ENCODE data around the gene MBP. TPM values are rescaled to one million over a fixed set of nuclear protein-coding genes. Genes with fewer than 3 reads are reported as not detected.

The MBP gene
- total RNA-seq (2014; rRNA removed; shearing (Covaris generic)): 9.5 and 15.6 TPM in 2 replicates

- DNase-seq (ENCODE audit: low read depth): no peak
These were observed at the start of gene MBP for GRCh38 chr18:77132369-77133050. TSS of gene MBP (minus strand) at chr18:77132783. CDS start at chr18:77105261, 27,522 bp downstream.

GRCh38 chr18:77181950-77182707 lies 49.5 kb upstream of the MBP start:
- DNase-seq (ENCODE audit: low read depth): no peak

- no peak for DNase-seq (ENCODE audit: low read depth)
These were observed 46.0 kb upstream of the MBP start for GRCh38 chr18:77178559-77178958.

- peak; percentile 20 for DNase-seq (ENCODE audit: low read depth)
These were observed 44.4 kb upstream of the MBP start for GRCh38 chr18:77177009-77177408.

GRCh38 chr18:77173275-77174030 lies 40.9 kb upstream of the MBP start:
- no peak for DNase-seq (ENCODE audit: low read depth)

- DNase-seq (ENCODE audit: low read depth): no peak
These were observed 38.4 kb upstream of the MBP start for GRCh38 chr18:77170890-77171410.

- DNase-seq (ENCODE audit: low read depth): no peak
These were observed 36.3 kb upstream of the MBP start for GRCh38 chr18:77168811-77169311.

- DNase-seq (ENCODE audit: low read depth): peak; percentile 63
These were observed 34.7 kb upstream of the MBP start for GRCh38 chr18:77167251-77167650.

GRCh38 chr18:77166523-77166922 lies 33.9 kb upstream of the MBP start:
- no peak for DNase-seq (ENCODE audit: low read depth)

GRCh38 chr18:77165503-77166188 lies 33.1 kb upstream of the MBP start:
- DNase-seq (ENCODE audit: low read depth): peak; percentile 86

- DNase-seq (ENCODE audit: low read depth): no peak
These were observed 32.3 kb upstream of the MBP start for GRCh38 chr18:77164763-77165485.

GRCh38 chr18:77164026-77164425 lies 31.4 kb upstream of the MBP start:
- no peak for DNase-seq (ENCODE audit: low read depth)

GRCh38 chr18:77162580-77162979 lies 30.0 kb upstream of the MBP start:
- DNase-seq (ENCODE audit: low read depth): no peak

GRCh38 chr18:77161961-77162360 lies 29.4 kb upstream of the MBP start:
- DNase-seq (ENCODE audit: low read depth): no peak

- DNase-seq (ENCODE audit: low read depth): no peak
These were observed 28.8 kb upstream of the MBP start for GRCh38 chr18:77161383-77161782.

GRCh38 chr18:77160515-77160914 lies 27.9 kb upstream of the MBP start:
- DNase-seq (ENCODE audit: low read depth): no peak

- no peak for DNase-seq (ENCODE audit: low read depth)
These were observed 24.7 kb upstream of the MBP start for GRCh38 chr18:77157312-77157711.

GRCh38 chr18:77155031-77155430 lies 22.4 kb upstream of the MBP start:
- DNase-seq (ENCODE audit: low read depth): no peak

GRCh38 chr18:77153404-77153803 lies 20.8 kb upstream of the MBP start:
- no peak for DNase-seq (ENCODE audit: low read depth)

- DNase-seq (ENCODE audit: low read depth): no peak
These were observed 19.4 kb upstream of the MBP start for GRCh38 chr18:77151772-77152520.
